Measurements from ENCODE around the gene CCL25. TPM values are rescaled to one million over a fixed set of nuclear protein-coding genes. Genes with fewer than 3 reads are reported as not detected.

Gene CCL25
- total and polyA plus RNA-seq, 2 of the 13 experiments (the other 11 are each of a cell fraction or from before 2014, with no cell fraction given): not detected

GRCh38 chr19:8005534-8006256, 46.9 kb upstream of the CCL25 start, which contains the start of gene ELAVL1 (continued):
- TF ChIP-seq ZNF142 (CRISPR knock-in tag; IDR thresholded peaks at IDR 0.05) (peak; percentile 28; the same call in 1 of the 2 replicates), KDM5A (IDR thresholded peaks at IDR 0.05; ENCODE audit: borderline replicate concordance, low read length) (no peak), RARA (CRISPR knock-in tag; IDR thresholded peaks at IDR 0.05) (no peak), TGIF2 (CRISPR knock-in tag; IDR thresholded peaks at IDR 0.05) (0 out of 2 replicates have a peak, but pooled peaks have one; percentile 71), YEATS2 (CRISPR knock-in tag; IDR thresholded peaks at IDR 0.05; ENCODE audit: borderline replicate concordance) (0 out of 2 replicates have a peak, but pooled peaks have one; percentile 27), JDP2 (CRISPR knock-in tag; IDR thresholded peaks at IDR 0.05; ENCODE audit: borderline replicate concordance) (no peak), ZBTB14 (CRISPR knock-in tag; IDR thresholded peaks at IDR 0.05) (peak; percentile 55; the same call in 1 of the 2 replicates), NR2C2 (CRISPR knock-in tag; IDR thresholded peaks at IDR 0.05; ENCODE audit: borderline replicate concordance) (peak; percentile 55; the same call in 1 of the 2 replicates), ZNF678 (CRISPR knock-in tag; IDR thresholded peaks at IDR 0.05) (0 out of 2 replicates have a peak, but pooled peaks have one; percentile 53), IKZF5 (CRISPR knock-in tag; IDR thresholded peaks at IDR 0.05) (0 out of 2 replicates have a peak, but pooled peaks have one; percentile 30), ZBTB25 (CRISPR knock-in tag; IDR thresholded peaks at IDR 0.05) (peak; percentile 88; the same call in 1 of the 2 replicates), BORCS8-MEF2B (CRISPR knock-in tag; IDR thresholded peaks at IDR 0.05) (no peak), ZNF800 (CRISPR knock-in tag; IDR thresholded peaks at IDR 0.05) (no peak), MEIS1 (CRISPR knock-in tag; IDR thresholded peaks at IDR 0.05; ENCODE audit: borderline replicate concordance) (0 out of 2 replicates have a peak, but pooled peaks have one; percentile 37), PHF20 (CRISPR knock-in tag; IDR thresholded peaks at IDR 0.05) (peak; percentile 61), CEBPB (IDR thresholded peaks at IDR 0.05; ENCODE audit: borderline replicate concordance, low read depth, low read length) (no peak), ZNF558 (CRISPR knock-in tag; IDR thresholded peaks at IDR 0.05; ENCODE audit: borderline replicate concordance) (0 out of 2 replicates have a peak, but pooled peaks have one; percentile 59)

Measured in HepG2 (cell line).